ENCODE results near the gene CALU.
A peak's percentile ranks its signal among the peaks of the same experiment; 100 is the strongest.

CALU gene

GRCh38 chr7:128785738-128786137 lies 46.6 kb downstream of the CALU start:
- DNase-seq (ENCODE audit: low spot score): no peak

- DNase-seq (ENCODE audit: low spot score): no peak
These were observed 49.6 kb downstream of the CALU start for GRCh38 chr7:128788446-128789412.

DNA sequence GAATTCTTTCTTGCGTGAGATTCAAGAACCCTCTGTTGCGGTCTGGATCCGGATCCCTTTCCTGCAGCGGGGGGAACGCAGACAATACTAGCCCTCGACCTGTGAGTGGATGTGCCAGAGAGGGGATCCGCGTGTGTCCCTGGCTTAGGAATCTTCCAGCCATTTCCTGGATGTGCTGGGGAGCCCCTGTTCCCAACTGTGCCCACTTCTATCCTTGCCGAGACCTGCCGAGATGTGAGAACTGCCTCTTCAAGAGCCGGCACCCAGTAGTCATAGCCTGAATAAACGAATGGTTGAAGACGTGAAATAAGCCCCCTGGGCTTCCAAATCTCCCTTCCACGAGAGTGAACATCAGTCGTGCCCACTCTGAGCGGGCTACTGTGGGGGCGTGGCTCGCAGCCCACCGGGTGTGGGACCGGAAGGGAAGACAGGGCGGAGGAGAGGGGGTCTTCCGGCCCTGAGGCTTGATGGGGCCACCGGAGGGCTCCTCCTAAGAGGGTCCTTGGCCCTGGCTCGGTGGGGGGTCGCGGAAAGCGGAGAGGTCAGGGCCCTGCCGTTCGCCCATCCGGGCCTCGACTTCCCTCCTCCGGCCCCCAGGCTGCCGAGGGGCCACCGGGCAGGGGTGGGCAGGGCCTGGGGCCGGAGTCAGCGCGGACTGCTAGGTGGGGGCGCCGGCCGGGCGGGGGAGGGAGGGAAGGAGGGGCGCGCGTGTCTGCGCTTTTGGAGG lies 51.3 kb downstream of the CALU start:
- DNase-seq (ENCODE audit: low spot score): no peak

DNA sequence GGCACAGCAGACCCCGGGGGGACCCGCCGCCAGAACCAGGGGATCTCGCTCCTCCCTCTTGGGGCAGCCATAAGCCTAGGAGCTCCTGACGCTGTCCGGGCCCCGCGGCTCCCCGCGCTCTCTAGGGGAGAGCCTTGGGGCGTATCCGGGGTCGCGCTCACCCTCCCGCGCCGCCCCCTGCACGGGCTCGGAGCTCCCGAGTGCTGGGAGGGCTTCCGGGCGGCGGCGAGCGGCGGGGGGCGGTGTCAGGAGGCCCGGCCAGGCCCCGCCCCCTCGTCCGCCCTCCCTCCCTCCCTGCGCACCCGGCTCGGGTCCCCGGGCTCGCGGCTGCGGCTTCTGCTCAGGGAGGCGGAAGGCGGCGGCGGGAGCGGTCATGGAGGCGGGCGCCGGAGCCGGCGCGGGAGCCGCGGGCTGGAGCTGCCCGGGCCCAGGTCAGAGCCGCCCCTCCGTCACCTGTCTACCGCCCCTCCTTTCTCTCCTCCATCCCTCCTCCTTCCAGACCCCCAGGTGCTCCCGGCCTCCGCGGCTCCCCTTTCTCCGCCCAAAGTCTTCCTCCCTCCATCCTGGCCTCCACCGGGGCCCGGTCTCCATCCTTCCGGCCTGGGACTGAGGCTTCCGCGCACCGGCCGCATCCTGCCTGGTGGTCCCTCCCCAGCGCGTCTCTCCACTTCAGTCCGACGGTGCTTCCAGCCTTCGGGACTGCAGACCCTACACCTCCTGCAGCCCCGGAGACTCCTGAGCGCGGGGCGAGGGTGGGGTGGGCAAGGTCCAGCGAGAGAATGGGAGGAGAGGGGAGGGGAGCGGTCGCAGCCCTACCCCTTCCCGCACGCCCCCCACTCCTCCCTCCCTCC lies 52.2 kb downstream of the CALU start, which contains the start of gene CCDC136:
TSS of gene CCDC136 (plus strand) at position 848 of the 851 bp plus-strand sequence. CDS start 444 bp downstream, outside the sequence.
- DNase-seq (ENCODE audit: low spot score): peak; percentile 67

DNA sequence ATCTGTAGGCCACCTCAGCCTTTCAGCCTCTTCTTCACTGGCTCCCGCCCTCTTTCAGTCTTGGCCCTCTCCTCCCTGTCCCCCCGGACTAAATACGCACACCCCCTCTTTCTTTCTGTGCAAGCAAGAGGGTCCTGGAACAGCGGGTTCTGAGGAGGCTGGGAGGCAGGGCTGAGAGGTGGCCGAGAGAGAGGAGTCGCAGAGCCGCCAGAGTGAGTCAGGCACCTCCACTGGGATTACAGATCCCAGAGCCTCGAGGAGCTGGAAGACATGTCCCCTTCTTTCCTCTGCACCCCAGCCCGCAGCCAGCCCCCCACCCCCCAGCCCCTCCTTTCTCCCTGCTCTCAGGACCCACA lies 52.8 kb downstream of the CALU start:
- no peak for DNase-seq (ENCODE audit: low spot score)

DNA sequence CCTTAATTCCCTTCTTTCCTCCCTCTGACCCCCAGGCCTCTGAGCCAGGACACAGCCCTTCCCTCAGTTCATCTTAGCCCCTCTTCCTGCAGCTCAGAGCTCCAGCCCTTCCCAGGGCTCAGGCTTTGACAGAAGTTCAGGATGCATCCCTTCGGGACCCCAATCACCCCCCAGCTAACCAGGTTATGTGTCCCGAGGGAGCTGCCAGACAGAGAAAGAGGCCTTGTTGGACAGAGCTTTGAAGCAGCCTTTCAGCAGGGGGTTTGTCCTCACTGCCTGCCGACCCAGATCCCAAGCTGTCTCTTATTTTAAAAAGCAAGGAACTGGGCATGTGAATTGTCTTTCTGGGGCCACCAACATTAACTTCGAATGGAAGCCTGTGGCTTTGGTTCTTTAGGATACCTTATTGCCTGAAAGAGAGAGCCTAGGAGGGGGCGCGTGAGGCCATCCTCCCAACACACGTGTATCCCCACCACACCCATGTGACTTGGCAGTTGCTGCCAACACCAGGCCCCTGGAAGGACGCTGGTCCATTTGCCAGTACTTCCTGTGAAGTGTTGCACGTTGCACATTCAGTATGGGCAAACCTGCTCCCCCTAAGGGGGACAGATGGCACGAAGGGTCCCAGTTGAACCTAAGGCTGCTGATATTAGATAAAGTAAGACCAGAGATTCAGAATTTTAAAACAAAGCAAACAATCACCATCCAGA lies 53.5 kb downstream of the CALU start:
- no peak for DNase-seq (ENCODE audit: low spot score)

GRCh38 chr7:128793181-128793547 lies 54.0 kb downstream of the CALU start:
- DNase-seq (ENCODE audit: low spot score): no peak

GRCh38 chr7:128794020-128794419 lies 54.9 kb downstream of the CALU start:
- DNase-seq (ENCODE audit: low spot score): peak; percentile 23

DNA sequence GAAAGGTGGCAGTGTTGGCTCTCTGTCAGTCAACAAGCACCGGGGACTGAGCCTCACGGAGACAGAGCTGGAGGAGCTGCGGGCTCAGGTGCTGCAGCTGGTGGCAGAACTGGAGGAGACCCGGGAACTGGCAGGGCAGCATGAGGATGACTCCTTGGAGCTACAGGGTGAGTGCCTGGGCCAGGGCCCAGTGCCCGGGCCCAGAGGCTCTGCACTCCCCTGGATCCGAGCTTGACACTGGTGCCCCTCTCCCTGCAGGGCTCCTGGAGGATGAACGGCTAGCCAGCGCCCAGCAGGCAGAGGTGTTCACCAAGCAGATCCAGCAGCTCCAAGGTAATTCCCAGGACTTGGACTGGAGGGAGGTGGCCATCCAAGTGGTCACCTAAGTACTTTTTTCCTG lies 55.3 kb downstream of the CALU start:
- no peak for DNase-seq (ENCODE audit: low spot score)

GRCh38 chr7:128795129-128795528 lies 56.0 kb downstream of the CALU start:
- no peak for DNase-seq (ENCODE audit: low spot score)

DNA sequence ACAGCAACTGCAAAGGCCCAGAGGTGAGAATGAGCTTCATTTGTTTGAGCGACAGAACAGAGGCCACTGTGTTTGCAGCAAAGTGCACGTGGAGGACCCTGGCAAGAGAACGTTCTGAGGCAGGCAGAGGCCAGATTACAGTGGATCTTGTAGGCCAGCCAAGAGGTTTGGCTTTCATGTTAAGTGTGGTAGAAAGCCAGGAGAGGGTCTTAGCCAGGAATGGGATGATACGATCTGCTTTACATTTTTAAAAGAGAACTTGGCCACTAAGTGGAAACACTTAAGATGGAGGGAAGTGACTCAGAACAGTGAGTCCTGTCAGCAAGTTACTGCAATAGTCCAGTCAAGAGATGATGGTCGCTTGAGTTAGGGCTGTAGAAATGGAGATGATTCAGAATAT lies 57.2 kb downstream of the CALU start:
- DNase-seq (ENCODE audit: low spot score): no peak

GRCh38 chr7:128799451-128799850 lies 60.3 kb downstream of the CALU start:
- DNase-seq (ENCODE audit: low spot score): no peak

- DNase-seq (ENCODE audit: low spot score): no peak
These were observed 61.4 kb downstream of the CALU start for GRCh38 chr7:128800567-128800966.

DNA sequence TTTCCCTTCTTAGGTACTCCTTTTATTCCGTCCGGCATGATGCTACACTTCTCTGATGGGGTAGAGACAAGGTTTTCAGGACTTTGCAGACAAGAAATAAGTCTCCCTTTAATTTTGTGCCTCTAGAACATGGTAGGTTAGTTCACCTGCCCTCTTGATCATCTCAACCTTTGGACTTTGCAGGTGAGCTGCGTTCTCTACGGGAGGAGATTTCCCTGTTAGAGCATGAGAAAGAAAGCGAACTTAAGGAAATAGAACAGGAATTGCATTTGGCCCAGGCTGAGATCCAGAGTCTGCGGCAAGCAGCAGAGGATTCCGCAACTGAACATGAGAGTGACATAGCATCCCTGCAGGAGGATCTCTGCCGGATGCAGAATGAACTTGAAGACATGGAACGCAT lies 61.8 kb downstream of the CALU start:
- no peak for DNase-seq (ENCODE audit: low spot score)

GRCh38 chr7:128801667-128802418 lies 62.7 kb downstream of the CALU start:
- DNase-seq (ENCODE audit: low spot score): no peak

DNA sequence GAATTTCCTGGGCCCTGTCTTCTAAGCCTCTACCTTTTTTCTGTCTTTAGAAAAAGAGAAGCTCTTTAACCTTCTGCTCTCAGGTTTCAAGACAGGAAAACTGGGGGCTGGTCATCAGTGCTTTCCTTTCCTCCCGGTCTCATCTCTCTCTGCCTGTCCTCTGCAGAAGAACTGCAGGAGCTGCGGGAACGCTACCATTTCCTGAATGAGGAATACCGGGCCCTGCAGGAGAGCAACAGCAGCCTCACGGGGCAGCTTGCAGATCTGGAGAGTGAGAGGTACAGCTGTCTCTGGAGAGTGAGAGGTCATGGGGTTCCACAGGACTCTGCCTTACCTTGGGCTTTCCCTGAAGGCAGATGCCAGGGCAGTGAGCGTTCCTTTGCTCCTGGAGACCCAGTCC lies 65.3 kb downstream of the CALU start:
- DNase-seq (ENCODE audit: low spot score): no peak

GRCh38 chr7:128805225-128805624 lies 66.1 kb downstream of the CALU start:
- no peak for DNase-seq (ENCODE audit: low spot score)

DNA sequence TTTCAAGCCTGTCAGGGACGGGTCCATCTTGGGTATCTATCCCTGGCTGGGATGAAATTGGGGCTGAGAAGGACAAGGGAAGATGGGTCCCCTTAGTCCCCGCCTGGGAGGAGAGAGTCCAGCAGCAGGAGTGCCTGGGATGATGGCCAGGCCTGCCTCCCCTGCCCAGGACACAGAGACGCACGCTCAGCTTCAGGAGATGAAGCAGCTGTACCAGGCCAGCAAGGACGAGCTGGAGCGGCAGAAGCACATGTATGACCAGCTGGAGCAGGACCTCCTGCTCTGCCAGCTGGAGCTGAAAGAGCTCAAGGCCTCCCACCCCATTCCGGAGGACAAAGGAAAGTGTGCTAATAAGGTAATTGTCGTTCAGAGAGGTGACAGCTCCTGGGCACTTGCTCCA lies 68.0 kb downstream of the CALU start:
- DNase-seq (ENCODE audit: low spot score): no peak

GRCh38 chr7:128809363-128809762 lies 70.2 kb downstream of the CALU start:
- DNase-seq (ENCODE audit: low spot score): no peak

GRCh38 chr7:128810473-128810872 lies 71.3 kb downstream of the CALU start:
- DNase-seq (ENCODE audit: low spot score): no peak

GRCh38 chr7:128810997-128811396 lies 71.8 kb downstream of the CALU start:
- no peak for DNase-seq (ENCODE audit: low spot score)
